Motor neuron (in vitro differentiated cells): ENCODE data around the gene PLAAT4. TPM values are rescaled to one million over a fixed set of nuclear protein-coding genes. Genes with fewer than 3 reads are reported as not detected.
A peak's percentile ranks its signal among the peaks of the same experiment; 100 is the strongest.

ENCODE experiments used
- ATAC-seq, 8 experiments: fragments of 200-7000 bp; cut with Tn5 transposase; replicated peaks in 6 of 8; 2 replicates each; pipeline ENCODE4 v1.8.0; 2021; ENCODE audit warnings: mild to moderate bottlenecking in 8 of 8, moderate library complexity in 8 of 8
- H3K27ac ChIP-seq, 2 donors: fragments of 250-450 bp; sonication (Bioruptor Pico); 2 replicates each; pipeline ENCODE4 v1.9.0; 2021; ENCODE audit warnings: antibody characterized with exemption in 2 of 2, mild to moderate bottlenecking in 2 of 2, moderate library complexity in 1 of 2
- H3K4me1 ChIP-seq, 2 donors: fragments of 250-450 bp; sonication (Bioruptor Pico); replicated peaks in 1 of 2; 2 replicates each; pipeline ENCODE4 v1.6.1; 2021; ENCODE audit warnings: antibody characterized with exemption in 2 of 2, mild to moderate bottlenecking in 2 of 2, moderate library complexity in 1 of 2
- H3K4me3 ChIP-seq, 5 donors: fragments of 250-450 bp; sonication (Bioruptor Pico); 2 replicates each; pipeline ENCODE4 v1.9.0; 2021; ENCODE audit warnings: antibody characterized with exemption in 5 of 5, mild to moderate bottlenecking in 5 of 5, moderate library complexity in 4 of 5
- whole genome bisulfite sequencing, 10 experiments: fragments of 450-650 bp; shearing (Covaris generic); methylation state at CpG; one replicate each; pipeline ENCODE4 v1.0.0; 2022; 5-methylcytosine and 5-hydroxymethylcytosine counted together
- in situ Hi-C, 9 experiments: fragments of 400-800 bp; cut with MboI; loops; one replicate each; pipeline ENCODE4 v1.15.0; 2021; ENCODE audit warnings: low sequenced_read_pairs in 9 of 9, low pct_unique_long_range_greater_than_20kb in 2 of 9; ENCODE audit not compliant: unreplicated experiment in 9 of 9
- total RNA-seq, 8 experiments: library from RNA; unstranded; fragments of 300-600 nt; gene quantifications; 2 replicates each; pipeline versions ENCODE4 v1.2.3 to v1.2.4, GENCODE V29; 2022

PLAAT4 gene
- total RNA-seq: 100 to 1,000 TPM in 2 of 8 experiments, 10 to 100 TPM in 2, under 1 TPM in 2, not detected in 2; 0.58 to 655 (median 64.3) TPM

DNA sequence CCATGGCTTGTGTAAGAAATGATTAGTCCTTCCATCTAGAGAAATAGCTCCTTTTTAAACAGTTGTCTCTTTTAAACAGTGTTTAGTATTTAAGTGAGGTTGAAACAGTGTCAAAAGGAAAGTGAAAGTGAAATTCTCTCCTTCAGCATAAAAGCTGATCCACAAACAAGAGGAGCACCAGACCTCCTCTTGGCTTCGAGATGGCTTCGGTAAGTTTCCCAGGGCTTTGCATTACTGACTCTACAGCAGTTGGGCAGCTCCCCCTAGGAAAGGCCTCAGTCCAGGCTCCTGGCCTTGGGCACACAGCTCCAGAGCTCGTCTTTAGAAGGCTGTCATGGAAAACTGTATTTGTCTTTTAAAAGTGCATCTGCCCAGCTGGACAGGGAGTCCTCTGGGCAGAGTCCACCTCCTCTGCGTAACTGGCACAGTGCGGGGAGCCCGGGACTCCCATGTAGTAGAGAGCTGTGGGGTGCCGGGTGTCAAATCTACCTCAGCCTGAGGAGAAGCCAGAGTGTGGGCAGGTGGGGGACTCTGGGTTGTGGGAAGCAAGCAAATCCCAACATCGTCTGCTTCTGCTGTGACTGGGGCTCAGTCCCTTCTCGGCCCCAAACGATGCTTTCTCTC lies at the start of gene PLAAT4:
PLAAT4 (plus strand) TSS at position 140 of the 624 bp plus-strand sequence; CDS start at position 201, 61 bp downstream.
- Histone ChIP-seq H3K27ac (no peak within 1 kb of the TSS), H3K4me3 (no peak within 1 kb of the TSS), H3K4me1 (peaks cover 26 to 33% of the 10 kb centered on the region in 2 donors)
- in situ Hi-C loops: no loop called here
- 0 to 92% (median 56%) methylated on average over 2 to 6 of the region's 10 CpGs; no CpG with 5 or more reads in 4 of the 10 experiments for WGBS, 10 experiments
- ATAC-seq: peak in 5 of 8 experiments; percentile 27 to 52 (median 52)

DNA sequence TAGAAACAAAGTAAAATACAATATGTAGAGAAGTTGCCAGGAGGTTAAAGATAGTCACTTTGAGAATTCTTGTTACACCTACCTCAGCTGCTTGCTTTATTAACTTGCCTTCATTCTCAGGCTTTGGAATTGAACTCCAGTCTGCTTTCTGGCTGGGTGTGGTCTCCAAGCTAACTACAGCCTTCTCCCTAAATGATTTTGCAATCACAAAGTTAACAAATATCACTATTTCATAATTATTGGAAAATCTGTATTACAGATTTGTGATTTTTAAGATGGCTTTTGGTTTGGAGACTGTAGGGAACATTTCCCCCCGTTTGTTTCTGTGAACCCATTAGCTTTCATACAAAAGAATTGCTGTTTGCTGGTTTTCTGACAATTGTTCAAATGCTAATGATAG lies 47.8 kb upstream of the PLAAT4 start:
- no peak overlapping the region for H3K27ac ChIP-seq
- H3K4me3 ChIP-seq: no peak overlapping the region
- H3K4me1 ChIP-seq: peaks cover 7 to 8% of the 10 kb centered on the region in 2 donors
- 8 to 71% (median 18%) methylated on average over 1 of the region's 1 CpG; no CpG with 5 or more reads in 4 of the 10 experiments for WGBS, 10 experiments
- in situ Hi-C loops: loop anchor here in 3 of 9 experiments (10.0 to 25.0 kb wide), 2 partner anchors 146 to 149 kb away; no protein-coding TSS in a partner anchor
- ATAC-seq: peak in 2 of 8 experiments; percentile 5 to 7

DNA sequence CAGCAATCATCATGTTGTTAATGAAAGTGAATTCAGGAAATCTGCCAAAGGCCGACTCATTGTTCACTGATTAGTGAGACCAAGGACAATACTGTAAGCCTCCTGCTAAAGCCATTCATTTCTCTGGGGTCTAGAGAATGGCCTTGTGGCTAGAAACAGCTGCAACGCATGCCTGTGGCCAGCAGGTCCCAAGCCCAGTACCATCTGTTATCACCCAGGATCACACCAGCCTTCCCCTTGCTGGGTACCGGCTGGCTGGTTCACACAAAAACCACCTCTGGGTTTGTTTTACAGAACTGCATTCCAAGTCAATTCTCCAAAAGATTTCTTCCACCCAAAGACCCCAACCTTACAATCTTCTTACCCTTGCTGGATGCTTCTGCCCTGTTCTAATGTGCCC lies 46.7 kb upstream of the PLAAT4 start:
- peak in 7 of 8 experiments; percentile 7 to 63 (median 47) for ATAC-seq
- Histone ChIP-seq H3K4me1 (peaks cover 7 to 8% of the 10 kb centered on the region in 2 donors), H3K27ac (no peak overlapping the region), H3K4me3 (no peak overlapping the region)
- WGBS, 10 experiments: 14 to 84% (median 43%) methylated on average over 1 to 3 of the region's 3 CpGs; no CpG with 5 or more reads in 2 of the 10 experiments
- in situ Hi-C loops: loop anchor here in 3 of 9 experiments (10.0 to 25.0 kb wide), 2 partner anchors 145 to 147 kb away; no protein-coding TSS in a partner anchor

- Histone ChIP-seq H3K4me1 (peaks cover 7 to 8% of the 10 kb centered on the region in 2 donors), H3K27ac (no peak within 1 kb of the TSS), H3K4me3 (peak within 1 kb of the TSS in 3 of 5 donors; percentile 9 to 25 (median 16))
- peak in 7 of 8 experiments; percentile 25 to 87 (median 80) for ATAC-seq
- 0 to 81% (median 54%) methylated on average over 1 to 18 of the region's 60 CpGs; no CpG with 5 or more reads in 4 of the 10 experiments for WGBS, 10 experiments
- in situ Hi-C loops: loop anchor here in 2 of 9 experiments (25.0 kb wide), 1 partner anchor 147 kb away; no protein-coding TSS in a partner anchor
These were observed 45.9 kb upstream of the PLAAT4 start, which contains the start of gene PLAAT5 for GRCh38 chr11:63490551-63491239. PLAAT5 (minus strand) TSS chr11:63491167; CDS start chr11:63491034, 133 bp downstream.

- in situ Hi-C loops: loop anchor here in 2 of 9 experiments (25.0 kb wide), 1 partner anchor 146 kb away; no protein-coding TSS in a partner anchor
- WGBS, 10 experiments: 0 to 50% (median 32%) methylated on average over 1 to 7 of the region's 13 CpGs; no CpG with 5 or more reads in 4 of the 10 experiments
- peak overlapping the region in 3 of 5 donors; percentile 9 to 25 (median 16) for H3K4me3 ChIP-seq
- no peak overlapping the region for H3K27ac ChIP-seq
- peak in 1 of 8 experiments; percentile 5 for ATAC-seq
- peaks cover 7 to 8% of the 10 kb centered on the region in 2 donors for H3K4me1 ChIP-seq
These were observed 45.4 kb upstream of the PLAAT4 start for GRCh38 chr11:63491240-63491587.

GRCh38 chr11:63491636-63492372 lies 44.8 kb upstream of the PLAAT4 start:
- in situ Hi-C loops: loop anchor here in 2 of 9 experiments (25.0 kb wide), 1 partner anchor 145 kb away; no protein-coding TSS in a partner anchor
- WGBS, 10 experiments: 37 to 95% (median 65%) methylated on average over 3 to 11 of the region's 11 CpGs

GRCh38 chr11:63492441-63492840 lies 44.2 kb upstream of the PLAAT4 start:
- Histone ChIP-seq H3K4me3 (no peak overlapping the region), H3K4me1 (peaks cover 7 to 8% of the 10 kb centered on the region in 2 donors), H3K27ac (no peak overlapping the region)
- WGBS, 10 experiments: 67 to 100% (median 100%) methylated on average over 1 of the region's 1 CpG; no CpG with 5 or more reads in 3 of the 10 experiments
- ATAC-seq: no peak
- in situ Hi-C loops: loop anchor here in 2 of 9 experiments (25.0 kb wide), 1 partner anchor 145 kb away; no protein-coding TSS in a partner anchor

More at GRCh38 chr11:63491636-63492372, 44.8 kb upstream of the PLAAT4 start:
- no peak for ATAC-seq
- peaks cover 7 to 8% of the 10 kb centered on the region in 2 donors for H3K4me1 ChIP-seq
- no peak overlapping the region for H3K4me3 ChIP-seq
- H3K27ac ChIP-seq: no peak overlapping the region

- in situ Hi-C loops: loop anchor here in 2 of 9 experiments (25.0 kb wide), 1 partner anchor 144 kb away; no protein-coding TSS in a partner anchor
- H3K27ac ChIP-seq: no peak overlapping the region
- H3K4me3 ChIP-seq: no peak overlapping the region
- 33 to 100% (median 100%) methylated on average over 1 of the region's 1 CpG; no CpG with 5 or more reads in 3 of the 10 experiments for WGBS, 10 experiments
- ATAC-seq: no peak
- peaks cover 7 to 8% of the 10 kb centered on the region in 2 donors for H3K4me1 ChIP-seq
These were observed 43.5 kb upstream of the PLAAT4 start for GRCh38 chr11:63493127-63493526.

DNA sequence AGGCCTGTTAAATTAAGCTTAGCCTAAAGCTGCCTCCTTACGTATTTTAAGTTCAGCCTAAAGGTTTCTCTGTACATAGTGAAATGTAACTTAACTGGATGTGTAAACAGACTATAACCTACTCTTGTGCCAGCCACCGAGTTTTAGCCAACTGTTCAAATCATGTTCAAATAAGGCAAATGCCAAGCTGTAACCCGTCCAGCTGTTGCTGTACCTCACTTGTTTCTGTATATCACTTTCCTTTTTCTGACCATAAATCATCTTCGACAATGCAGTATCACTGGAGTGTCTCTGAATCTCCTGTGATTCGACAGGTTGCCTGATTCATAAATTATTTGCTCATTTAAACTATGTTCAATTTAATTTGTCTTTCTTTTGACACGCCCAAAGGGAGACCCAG lies 41.6 kb upstream of the PLAAT4 start:
- ATAC-seq: no peak
- in situ Hi-C loops: loop anchor here in 2 of 9 experiments (25.0 kb wide), 1 partner anchor 142 kb away; no protein-coding TSS in a partner anchor
- Histone ChIP-seq H3K4me3 (no peak overlapping the region), H3K27ac (no peak overlapping the region), H3K4me1 (peaks cover 5 to 8% of the 10 kb centered on the region in 2 donors)
- 34 to 90% (median 80%) methylated on average over 2 to 6 of the region's 6 CpGs for WGBS, 10 experiments

- H3K4me3 ChIP-seq: no peak overlapping the region
- no peak for ATAC-seq
- H3K4me1 ChIP-seq: no peaks in the 10 kb centered on the region
- H3K27ac ChIP-seq: no peak overlapping the region
- in situ Hi-C loops: loop anchor here in 2 of 9 experiments (25.0 kb wide), 1 partner anchor 137 kb away; no protein-coding TSS in a partner anchor
- WGBS, 10 experiments: 25 to 100% (median 78%) methylated on average over 1 to 4 of the region's 4 CpGs; no CpG with 5 or more reads in 2 of the 10 experiments
These were observed 36.7 kb upstream of the PLAAT4 start for GRCh38 chr11:63499874-63500273.

- no peak overlapping the region for H3K27ac ChIP-seq
- WGBS, 10 experiments: 0 to 67% (median 20%) methylated on average over 1 of the region's 1 CpG; no CpG with 5 or more reads in 2 of the 10 experiments
- in situ Hi-C loops: no loop called here
These were observed 35.4 kb upstream of the PLAAT4 start for GRCh38 chr11:63501236-63501635.

GRCh38 chr11:63502252-63502820 lies 34.3 kb upstream of the PLAAT4 start:
- no peak for ATAC-seq
- Histone ChIP-seq H3K4me3 (no peak overlapping the region), H3K27ac (no peak overlapping the region), H3K4me1 (peaks cover 0 to 4% of the 10 kb centered on the region in 2 donors)
- in situ Hi-C loops: no loop called here
- WGBS, 10 experiments: 29 to 100% (median 75%) methylated on average over 1 to 2 of the region's 2 CpGs; no CpG with 5 or more reads in 3 of the 10 experiments

More at GRCh38 chr11:63501236-63501635, 35.4 kb upstream of the PLAAT4 start:
- no peak for ATAC-seq
- H3K4me3 ChIP-seq: no peak overlapping the region
- no peaks in the 10 kb centered on the region for H3K4me1 ChIP-seq
